Activated naive CD4-positive, alpha-beta T cell treated with Interleukin-2 at 50 U/mL for 16 hours (primary cell): ENCODE results near the gene KLB.

Experiments
- DNase-seq: peaks from one replicate; pipeline ENCODE4 v3.0.0-alpha.2; 2020

Gene KLB

DNA sequence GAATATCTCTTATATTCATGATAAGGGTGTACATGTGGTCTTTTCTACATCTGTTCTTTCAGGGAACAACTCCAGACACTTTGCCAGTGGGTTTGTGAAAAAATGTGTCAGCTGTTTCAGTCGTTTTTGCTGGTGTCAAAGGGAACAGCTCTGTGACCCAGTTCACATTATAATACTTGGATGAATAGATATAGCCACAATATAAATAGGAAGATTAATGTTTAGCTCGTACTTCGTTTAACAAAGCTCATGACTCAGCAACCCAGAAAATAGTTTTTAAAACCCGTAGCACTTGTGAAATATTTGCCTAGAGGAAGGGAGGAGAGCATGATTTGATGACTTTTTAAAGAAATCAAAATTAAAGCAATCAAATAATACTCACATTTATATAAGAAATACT, 60.0 kb downstream of the KLB start:
- DNase-seq, result no peak

DNA sequence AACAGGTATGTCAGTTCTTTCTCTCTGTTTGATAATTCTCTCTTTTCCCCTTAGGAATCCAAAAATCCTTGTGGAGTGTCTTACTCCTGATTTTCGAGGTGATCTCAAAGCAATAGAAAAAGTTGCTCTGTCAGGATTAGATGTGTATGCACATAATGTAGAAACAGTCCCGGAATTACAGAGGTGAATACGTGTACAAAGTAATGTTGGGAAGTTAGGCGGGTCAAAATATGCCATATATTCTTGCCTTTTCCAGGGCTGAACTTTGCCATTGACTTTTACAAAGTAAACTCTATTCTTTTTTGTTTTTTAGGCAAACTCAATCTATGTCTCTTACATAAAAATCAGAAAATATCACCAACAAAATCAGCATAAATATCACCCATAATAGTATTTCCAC, 60.7 kb downstream of the KLB start:
- DNase-seq, result no peak

DNA sequence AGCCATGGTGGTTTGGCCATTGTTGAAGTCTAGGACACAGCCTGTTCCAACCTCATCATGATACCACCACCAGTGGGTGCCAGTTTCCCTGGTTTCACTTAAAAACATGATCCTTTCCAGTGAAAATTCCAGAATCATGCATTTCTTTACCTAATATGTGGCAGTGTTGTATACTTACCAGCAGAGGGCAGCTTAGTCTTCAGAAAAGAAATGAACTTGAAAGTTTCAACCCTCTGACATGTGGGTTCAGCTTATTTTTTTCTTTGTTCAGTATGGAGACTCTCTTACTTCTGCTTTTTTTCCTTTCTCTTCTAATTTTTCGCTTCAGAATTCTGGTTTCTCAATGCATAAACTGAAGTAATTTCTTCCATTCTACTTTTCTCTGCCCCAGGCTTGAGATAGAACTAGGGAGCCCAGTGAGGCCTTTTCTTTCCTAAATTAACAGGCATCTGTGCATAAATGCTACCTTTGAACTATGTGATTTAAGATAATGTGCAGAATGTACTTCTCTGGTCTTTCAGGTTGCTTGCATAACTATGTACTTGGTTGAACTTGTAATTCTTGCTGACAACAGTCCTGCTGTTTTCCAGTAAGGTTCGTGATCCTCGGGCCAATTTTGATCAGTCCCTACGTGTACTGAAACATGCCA, 62.8 kb downstream of the KLB start:
- no peak for DNase-seq

DNA sequence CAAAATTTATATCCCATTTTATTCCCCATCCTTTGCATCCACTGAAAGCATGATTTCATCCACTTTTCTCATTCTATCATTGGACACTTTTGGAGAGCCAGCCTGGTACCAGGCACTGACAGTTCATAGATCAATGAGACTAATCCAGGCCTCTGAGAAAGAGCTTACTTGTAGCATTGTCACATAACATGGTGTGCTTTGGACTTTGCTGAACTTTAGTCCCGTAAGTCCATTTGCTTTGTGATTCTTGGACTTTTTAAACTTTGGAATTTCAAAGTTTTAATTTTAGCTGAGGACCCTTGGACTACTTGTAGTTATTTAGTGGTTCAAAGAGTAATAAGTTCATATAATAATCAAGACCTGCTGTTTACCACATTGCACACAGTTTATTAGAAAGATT, 63.7 kb downstream of the KLB start:
- DNase-seq, result no peak

DNA sequence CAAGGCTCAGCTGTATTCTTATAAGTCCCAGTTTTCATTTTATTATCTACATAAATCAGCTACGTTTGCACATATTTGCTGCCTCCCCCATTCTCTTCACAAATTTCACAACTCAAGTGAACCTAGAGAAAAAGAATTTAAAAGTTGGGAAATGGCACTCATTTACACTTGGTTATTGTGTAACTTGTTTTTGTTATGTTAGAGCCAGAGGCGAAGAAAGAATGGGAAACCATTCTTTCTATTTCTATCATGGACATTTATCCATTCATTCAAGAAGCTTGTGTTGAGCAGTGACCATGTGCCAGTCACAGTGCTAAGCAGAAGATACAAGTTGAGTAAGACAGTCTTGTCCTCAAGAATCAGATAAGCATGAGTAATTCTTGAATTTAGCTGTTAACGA, 65.7 kb downstream of the KLB start:
- DNase-seq, result no peak

DNA sequence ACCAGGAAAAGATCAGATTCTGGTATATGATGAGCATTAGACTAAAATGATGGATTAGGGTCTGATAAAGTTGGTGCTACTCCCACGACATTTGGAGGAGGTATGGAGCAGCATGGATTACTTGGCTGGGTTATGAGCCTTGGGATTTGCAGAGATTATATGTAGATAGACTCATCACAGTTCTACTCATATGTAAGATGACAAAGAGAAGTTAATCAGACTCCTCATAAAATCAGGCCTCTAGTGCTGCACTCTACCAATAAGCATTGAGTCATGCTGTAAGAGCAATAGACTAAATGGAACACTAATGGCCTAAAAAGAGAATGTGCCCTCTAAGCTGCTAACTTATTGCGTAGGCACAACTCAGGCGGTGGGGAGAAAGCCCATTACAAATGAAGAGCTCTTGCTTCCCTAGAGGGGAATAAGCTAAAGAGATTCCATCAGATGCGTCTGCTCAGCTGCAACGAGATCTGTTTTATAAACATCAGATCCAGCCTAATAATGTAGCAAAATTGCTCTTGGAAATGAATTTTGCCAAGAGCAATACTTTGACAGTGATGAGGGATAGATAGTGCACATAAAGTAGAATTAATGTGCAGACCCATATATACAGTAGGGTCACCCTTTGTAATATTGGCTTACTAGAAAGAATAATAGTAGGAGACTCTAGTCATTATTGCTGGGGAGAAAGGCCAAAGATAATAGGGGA, 69.6 kb downstream of the KLB start:
- DNase-seq, result no peak

DNA sequence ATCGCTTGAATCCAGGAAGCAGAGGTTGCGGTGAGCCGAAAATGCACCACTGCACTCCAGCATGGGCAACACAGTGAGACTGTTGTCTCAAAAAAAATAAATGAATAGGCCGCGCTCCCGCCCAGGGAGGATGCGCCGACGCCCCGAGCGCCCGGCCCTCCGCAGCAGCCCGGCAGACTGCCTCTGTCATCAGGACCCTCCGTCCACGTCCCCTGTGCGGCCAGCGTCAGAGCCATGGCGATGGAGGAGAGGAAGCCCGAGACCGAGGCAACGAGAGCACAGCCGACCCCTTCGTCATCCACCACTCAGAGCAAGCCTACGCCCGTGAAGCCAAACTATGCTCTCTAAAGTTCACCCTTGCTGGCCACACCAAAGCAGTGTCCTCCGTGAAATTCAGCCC, 73.5 kb downstream of the KLB start:
- DNase-seq, result no peak

DNA sequence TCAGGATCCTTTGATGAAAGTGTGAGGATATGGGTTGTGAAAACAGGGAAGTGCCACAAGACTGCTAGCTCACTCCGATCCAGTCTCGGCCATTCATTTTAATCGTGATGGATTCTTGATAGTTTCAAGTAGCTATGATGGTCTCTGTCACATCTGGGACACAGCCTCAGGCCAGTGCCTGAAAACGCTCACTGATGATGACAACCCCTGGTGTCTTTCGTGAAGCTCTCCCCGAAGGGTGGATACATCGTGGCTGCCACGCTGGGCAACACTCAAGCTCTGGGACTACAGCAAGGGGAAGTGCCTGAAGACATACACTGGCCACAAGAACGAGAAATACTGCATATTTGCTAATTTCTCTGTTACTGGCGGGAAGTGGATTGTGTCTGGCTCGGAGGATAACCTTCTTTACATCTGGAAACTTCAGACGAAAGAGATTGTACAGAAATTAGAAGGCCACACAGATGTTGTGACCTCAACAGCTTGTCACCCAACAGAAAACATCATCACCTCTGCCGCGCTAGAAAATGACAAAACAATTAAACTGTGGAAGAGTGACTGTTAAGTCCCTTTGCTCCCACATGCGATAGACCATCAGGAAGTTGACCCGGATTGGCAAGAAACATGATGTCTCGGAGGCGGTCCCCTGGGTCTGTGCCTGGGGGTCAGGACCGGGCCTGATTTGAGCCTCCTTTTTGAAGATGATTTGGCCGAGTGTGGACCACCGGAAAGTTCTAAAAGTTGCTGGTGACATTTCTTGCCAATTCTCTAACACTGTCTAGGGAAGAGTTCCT, 74.4 kb downstream of the KLB start:
- DNase-seq, result no peak

DNA sequence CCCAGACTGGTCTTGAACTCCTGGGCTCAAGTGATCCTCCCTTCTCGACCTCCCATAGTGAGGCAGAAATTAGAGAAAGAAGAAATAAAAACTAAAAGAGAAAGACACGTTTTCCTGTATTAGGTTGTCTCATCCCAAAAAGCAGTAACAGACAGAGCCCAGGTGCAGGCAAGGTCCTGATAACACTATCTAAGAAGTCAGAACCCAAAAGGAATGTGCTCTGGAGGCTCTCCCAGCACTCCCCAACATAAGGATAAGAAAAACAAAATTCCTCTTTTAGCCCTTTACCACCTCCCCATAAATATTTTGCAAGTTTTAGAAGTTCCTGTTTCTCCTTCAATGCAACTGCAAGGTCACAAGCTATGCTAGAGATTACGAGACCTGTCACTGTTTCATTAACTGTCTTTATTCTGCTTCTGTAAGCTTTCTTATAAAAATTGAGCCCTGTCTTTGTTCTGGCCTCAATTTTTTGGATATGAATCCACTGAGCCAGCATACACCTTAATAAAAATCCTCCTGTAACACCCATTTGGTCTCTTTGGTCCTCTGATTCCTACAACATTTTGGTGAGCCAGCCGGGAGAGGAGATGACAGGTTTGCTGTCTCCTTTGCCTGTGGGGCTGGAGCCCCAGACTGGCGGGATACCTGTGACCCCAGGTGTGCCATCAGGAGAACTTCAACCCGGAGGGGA, 78.0 kb downstream of the KLB start:
- no peak for DNase-seq

DNA sequence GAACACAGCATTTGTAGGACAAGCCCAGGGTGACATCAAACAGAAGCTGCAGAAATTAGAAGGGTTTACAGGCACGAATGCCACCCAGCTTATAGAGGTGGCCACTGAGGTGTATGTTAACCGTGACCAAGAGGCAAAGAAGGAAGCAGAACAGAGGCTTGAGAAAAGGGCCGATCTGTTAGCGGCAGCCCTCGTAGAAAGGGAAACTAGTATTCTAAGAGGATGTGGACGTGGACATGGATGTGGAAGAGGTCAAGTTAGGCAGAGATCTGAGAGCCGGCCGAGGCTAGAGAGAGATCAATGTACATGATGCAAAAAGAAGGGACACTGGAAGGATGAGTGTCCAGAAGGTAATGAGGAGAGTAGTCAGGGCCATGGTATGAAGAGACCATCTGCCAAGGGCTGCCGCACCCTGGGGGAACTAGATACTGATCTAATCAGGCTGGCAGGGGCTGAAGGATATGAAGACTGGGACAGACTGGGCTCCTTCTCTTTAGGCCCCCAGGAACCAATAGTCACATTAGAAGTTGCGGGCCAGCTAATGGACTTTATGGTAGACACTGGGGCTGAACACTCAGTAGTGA, 79.6 kb downstream of the KLB start:
- DNase-seq, result no peak

DNA sequence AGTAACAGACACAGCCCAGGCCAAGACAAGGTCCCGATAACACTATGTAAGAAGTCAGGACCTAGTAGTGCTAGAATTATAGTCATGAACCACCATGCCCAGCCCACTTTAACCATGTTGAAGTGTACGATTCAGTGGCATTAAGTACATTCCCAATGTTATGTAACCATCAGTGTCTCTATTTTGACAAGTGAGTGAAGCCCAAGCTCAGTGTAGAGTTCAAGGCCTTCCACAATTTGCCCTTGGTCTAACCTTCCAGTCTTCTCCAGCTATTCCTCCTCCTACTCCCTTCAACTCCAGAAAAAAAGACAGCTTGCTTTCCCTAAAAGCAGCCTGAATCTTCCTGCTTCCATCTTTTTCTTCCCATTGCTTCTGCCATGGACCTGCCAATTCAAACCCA, 83.6 kb downstream of the KLB start:
- no peak for DNase-seq

DNA sequence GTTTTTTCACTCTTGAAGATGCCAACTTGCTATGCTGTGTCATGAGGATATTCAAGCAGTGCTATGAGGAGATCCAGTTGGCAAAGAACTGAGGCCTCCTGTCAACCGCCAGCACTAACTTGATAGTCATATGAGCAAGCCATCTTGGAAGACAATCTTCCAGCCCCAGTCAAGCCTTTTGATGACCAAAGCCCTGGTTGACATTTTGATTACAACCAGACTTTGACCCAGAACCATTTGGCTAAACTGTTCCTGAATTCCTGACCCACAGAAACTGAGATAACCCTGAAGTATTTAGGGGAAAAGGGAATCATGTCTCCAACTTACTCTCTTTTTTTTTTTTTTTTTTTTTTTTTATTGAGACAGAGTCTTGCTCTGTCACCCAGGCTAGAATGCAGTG, 87.6 kb downstream of the KLB start:
- no peak for DNase-seq

DNA sequence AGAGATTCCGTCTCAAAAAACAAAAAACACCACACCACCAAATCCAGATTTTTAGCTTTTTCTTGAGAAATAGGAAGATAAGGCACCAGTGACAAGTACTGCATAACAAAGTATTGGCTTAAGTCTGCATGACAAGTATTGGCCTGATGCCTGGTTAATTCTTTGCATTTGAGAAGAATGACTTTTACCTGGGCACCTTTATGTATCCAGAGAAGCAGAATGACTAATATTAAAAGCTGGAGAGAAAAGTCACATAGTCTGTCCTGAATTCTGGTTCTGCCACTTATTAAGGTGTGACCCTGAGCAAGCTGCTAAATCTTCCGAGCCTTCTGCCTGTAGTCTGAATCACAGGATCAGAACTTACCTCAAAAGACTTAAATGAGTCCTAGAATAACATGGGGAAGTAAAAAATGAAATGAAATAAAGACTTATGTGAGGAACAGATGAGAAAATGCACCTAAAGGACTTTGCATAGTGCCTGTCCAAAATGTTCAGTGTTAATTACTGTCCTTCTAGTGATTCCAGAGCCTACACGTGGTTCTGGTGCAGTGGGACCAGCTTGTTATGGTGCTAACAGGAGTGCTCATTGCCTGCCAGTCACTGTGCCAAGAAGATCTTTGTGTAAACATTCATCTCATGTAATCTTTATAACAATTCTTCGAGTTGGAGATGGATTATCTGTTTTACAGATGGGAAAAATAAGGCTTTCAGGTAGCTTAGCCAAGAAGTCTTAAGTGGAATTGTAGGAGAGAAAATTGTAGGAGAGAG, 88.9 kb downstream of the KLB start:
- no peak for DNase-seq

DNA sequence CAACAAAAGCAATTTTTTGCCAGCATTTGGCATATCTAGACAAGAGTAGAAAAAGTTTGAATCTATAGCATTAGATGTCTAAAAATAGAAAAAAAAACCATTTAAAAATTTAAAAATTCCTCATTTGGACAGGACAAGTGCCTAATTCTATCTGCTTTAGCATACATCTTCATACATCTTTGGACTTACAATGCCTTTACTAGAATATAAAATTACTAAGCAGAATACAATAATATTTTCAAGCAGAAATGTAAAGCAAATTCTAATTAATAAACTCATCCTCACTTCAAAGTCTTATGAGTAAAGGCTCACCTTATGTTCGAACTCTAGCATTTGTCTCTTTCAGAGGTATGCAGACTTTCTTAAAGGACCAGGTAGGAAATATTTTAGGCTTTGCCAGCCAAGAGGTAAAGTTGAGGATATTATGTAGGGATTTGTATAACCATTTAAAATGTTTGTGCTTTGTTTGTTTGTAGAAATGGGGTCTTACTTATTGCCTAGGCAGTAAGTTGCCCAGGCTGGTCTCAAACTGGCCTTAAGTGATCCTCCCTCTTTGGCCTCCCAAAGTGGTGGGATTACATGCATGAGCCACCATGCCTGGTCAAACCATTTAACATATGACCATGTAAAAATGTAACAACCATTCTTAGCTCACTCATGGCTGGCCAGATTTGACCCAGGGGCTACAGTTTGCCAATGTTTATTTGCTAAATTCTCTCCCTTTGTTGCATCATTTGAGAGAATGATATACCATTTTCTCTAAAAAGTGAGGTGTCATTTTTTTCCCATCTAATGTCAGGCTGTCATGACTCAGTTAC, 91.4 kb downstream of the KLB start:
- DNase-seq, result no peak

DNA sequence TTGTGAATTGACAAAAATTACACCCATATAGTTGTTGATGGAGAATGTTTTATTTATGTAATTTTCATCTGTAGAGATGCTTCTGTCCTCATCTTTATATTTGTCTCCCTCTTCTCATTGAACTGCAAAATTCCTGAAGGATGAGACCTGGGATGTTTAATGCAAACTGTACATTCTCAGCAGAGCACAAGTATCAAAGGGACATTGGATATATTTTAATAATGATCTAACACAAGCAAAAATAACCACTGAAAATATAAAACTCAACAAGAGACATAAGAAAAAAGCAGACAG, 91.9 kb downstream of the KLB start:
- DNase-seq, result no peak
